HG03139 (cell line): ENCODE data around the gene DENND4A.
"Not testable (repeated sequence)": the region's sequence is repeated elsewhere in the genome, so short reads cannot be mapped to it uniquely, and the experiment has no call there.

Experiments
- ATAC-seq: cut with Tn5 transposase; IDR thresholded peaks from one replicate; pipeline ENCODE4 v1.9.1; 2021; ENCODE audit not compliant: unreplicated experiment

Gene DENND4A

GRCh38 chr15:65641768-65642475 is 150.2 kb downstream of the DENND4A start:
- no peak for ATAC-seq

DNA sequence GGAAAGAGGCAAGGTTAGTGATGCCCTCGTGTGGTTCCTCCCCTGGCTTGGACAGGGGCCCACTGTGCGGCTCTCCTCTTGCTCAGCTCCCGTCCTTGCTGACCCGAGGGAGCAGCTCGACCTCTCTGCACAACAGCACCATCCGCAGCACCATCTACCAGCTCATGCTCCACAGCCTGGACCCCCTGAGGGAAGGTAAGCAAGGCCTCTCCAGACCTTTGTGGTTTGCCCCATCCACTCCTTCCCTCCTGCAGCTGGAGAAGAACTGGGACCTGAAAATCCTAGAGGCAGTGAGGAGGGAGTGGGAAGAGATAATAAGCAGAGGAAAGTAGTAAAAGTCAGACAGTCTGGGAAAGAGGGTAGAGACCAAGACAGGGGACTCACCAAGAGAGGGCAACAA is 152.6 kb downstream of the DENND4A start:
- ATAC-seq: no peak

DNA sequence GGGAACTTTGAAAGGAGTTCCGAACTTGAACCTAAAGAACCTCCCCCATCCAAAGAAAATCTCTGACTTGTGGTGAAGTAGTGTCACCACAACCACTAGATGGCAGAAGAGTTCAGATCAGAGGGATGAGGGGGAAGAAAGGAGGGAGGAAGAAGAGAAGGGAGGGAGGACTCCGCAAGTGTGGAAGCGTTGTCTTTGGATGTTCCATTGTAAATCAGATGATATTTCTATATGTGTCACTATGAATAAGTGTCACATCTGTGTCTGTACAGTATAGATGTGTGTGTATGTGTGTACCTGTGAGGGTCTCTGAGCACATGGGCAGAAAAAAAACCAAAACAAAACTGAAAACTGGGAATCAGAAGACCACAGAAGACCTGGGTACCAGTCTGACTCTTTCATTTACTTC is 153.4 kb downstream of the DENND4A start:
- no peak for ATAC-seq

DNA sequence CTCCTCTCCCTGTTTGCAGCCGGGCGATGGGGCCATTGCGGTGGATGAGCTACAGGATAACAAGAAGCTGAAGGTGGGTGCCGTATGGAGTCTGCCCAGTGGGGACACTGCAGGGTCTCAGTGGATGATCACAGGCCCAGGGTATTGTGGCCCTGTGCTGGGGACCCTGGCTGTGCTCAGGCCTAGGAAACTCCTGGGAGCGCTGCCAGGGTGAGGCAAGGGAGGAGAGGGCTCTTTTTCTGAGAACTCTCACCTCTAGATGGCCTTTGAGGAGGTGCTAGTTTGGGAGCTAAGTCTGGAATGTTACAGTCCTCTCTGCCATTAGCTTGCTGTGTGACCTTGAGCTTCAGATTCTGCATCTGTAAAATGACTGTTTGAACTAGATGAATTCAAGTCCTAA is 154.0 kb downstream of the DENND4A start:
- ATAC-seq: no peak

- no peak for ATAC-seq
Measured at GRCh38 chr15:65634356-65634755, 157.7 kb downstream of the DENND4A start.

- ATAC-seq: no peak
Measured at GRCh38 chr15:65633752-65634151, 158.3 kb downstream of the DENND4A start.

DNA sequence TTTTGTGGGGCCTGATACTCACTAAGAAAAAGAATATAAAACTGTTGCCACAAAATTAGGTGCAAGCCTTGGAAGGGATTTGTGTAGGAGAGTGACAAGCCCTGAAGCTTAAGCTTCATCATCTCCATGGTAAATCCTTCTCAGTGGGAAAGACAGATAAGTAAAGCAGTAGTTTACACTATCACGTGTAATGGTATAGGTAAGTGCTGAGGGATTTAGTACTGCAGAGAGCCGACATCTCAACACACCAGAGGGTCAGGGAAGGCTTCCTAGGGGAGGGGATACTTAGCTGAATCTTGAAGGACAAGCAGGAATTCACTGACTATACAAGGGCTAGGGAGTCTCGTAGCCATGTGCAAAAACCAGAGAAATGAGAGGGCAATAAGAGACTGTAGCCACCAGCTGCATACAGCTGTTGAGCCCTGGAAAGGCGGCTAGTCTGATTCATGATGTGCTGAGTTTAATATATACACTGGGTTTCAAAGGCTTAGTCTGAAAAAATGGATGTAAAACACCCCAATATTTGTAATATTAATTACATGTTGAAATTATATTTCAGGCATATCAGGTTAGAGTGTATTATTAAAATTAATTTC is 159.2 kb downstream of the DENND4A start:
- ATAC-seq: no peak

DNA sequence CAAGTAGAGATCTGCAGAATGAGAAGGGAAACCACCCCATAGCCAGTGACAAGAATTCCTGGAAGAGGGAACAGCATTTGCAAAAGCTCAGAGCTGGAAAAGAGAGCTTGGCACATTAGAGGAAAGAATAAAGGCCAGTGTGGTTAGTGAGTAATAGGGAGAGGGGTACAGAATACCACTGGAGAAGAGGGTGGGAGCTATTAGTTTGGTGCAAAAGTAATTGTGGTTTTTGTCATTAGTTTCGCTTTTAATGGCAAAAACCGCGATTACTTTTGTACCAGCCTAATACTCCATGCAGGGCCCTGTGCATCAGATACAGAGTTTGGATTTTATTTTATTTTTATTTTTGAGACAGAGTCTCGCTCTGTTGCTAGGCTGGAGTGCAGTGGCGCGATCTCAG is 160.6 kb downstream of the DENND4A start:
- no peak for ATAC-seq

DNA sequence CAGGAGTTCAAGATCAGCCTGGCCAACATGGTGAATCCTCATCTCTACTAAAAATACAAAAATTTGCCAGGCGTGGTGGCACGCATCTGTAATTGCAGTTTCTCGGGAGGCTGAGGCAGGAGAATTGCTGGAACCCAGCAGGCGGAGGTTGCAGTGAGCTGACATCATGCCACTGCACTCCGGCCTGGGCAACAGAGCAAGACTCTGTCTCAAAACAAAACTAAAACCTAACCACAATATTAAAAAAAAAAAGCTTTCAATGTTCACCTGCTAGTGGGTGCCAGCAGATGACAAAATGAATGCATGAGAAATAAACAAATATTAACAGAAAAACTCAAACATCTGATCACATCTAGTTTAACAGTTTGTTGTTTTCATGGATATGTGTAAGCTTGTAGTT is 161.3 kb downstream of the DENND4A start:
- ATAC-seq: no peak

- no peak for ATAC-seq
Measured at GRCh38 chr15:65629548-65629947, 162.5 kb downstream of the DENND4A start.

- ATAC-seq: no peak
Measured at GRCh38 chr15:65626856-65627255, 165.2 kb downstream of the DENND4A start.

DNA sequence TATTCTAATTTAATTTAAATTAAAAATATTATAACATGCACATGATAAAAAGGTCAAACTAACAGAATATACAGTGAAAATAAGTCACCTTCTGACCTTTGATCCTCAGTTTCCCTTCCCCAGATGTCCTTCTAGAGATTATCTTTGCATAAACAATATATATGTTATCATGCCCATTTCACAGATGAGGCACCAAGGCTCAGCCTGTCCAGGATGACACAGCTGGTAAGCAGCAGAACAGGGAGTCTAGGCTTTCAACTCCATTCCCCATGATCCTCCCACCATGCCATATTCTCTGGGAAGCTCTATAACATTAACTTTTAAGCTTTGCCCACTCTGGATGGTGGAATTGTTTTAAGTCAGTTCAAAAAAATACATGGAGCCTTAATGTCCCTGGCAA is 169.0 kb downstream of the DENND4A start:
- ATAC-seq: no peak

DNA sequence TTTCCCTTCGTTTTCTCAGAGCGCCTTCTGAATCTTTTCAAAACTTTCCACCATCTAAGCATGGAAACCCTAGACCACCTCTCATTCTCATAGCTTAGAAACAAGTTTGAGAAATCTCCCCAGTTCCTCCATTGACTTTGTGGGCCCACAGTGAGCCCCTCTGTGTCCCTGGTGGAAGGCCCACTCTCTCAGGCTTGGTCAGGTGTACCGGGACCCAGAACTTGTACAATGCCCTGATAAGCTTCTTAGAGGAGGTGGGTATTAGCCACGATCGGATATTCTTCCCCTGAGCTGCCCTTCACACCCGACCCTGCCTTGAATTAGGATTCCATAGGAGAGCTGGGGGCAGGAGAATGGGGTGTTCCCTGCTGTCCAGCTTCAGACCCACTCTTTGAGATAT is 170.5 kb downstream of the DENND4A start, which contains the start of gene SLC24A1:
Gene SLC24A1 (plus strand): TSS at position 301 of the 400 bp plus-strand sequence. CDS start 2,143 bp downstream, outside the sequence.
- no peak for ATAC-seq

GRCh38 chr15:65620833-65621232 is 171.3 kb downstream of the DENND4A start:
- ATAC-seq: no peak

GRCh38 chr15:65619626-65620290 is 172.3 kb downstream of the DENND4A start:
- ATAC-seq: no peak

DNA sequence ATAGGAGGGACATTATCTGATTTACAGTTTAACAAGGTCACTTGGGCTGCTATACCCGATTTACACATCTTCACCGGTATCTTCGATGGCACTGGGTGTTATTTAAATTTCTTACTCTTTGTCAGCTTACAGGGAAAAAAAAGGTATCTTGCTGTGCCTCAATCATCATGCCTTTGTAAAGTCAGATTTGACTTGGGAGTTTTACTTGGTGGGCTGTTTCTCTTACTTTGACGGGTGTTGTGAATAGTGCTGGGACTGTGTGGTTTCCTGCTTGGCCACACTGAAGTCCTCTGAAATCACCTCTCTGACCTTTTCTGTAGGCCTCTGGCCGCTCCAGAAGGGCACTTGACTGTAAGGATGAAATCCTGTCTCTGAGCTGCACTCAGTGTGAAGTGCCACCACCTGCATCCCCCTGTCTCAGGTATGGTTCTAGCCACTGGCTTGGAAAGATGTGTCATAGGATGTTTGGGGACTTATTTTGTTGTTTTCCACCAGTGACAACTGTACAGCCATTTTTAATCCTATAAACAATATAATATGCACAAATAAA is 173.5 kb downstream of the DENND4A start:
- ATAC-seq: no peak

DNA sequence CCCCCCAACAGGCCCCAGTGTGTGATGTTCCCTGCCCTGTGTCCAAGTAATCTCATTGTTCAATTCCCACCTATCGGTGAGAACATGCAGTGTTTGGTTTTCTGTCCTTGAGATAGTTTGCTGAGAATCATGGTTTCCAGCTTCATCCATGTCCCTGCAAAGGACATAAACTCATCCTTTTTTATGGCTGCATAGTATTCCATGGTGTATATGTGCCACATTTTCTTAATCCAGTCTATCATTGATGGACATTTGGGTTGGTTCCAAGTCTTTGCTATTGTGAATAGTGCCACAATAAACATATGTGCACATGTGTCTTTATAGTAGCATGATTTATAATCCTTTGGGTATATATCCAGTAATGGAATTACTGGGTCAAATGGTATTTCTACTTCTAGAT is 176.2 kb downstream of the DENND4A start:
- ATAC-seq: not testable (repeated sequence)

DNA sequence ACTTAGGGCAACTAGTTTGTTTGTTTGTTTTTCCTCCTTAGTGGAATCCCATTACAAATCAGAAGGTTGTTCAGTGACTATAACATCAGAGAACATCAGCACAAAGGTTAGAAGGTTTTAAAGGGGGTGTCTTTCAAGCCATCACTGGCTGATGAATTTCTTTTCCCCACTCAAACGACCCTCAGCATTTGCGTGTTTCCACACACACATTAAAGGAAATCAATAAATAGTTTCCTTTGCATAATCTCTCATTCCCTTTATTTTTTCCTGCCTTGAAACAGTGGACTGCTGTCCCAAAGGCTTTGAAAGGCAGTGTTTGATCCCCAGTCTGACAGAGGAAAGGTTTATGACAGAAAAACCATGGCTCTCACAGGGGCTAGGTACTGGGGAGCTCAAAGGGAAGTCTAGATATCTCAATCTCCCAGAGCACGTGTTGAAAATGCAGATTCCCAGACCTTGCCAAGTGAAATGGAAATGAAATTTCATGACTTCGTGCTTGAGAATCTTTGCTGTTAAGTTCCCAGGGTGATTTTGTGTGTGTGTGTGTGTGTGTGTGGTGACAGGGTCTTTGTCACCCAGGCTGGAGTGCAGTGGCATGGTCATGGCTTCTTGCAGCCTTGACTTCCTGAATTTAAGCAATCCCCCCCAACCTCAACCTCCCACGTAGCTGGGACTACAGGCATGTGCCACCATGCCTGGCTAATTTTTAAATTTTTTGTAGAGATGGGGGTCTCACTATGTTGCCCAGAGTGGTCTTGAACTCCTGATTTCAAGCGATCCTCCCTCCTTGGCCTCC is 178.9 kb downstream of the DENND4A start:
- no peak for ATAC-seq

DNA sequence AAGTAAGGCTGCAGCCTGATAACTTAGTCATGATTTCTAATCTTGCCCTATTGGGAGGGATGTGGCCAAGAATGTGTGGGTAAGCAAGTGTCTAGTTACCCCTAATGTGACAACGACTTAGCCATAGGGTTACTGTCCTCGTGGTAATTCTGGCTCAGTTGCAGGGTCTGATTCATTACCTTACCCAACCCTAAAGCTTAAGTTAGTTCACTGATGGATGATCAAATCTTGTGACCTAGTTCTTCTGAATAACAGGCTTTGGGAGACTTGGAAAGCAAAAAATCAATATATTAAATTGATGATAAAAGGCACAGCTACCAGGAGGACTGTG is 179.5 kb downstream of the DENND4A start:
- no peak for ATAC-seq

- no peak for ATAC-seq
Measured at GRCh38 chr15:65611888-65612615, 180.0 kb downstream of the DENND4A start.
